Epithelial cell of esophagus (primary cell): ENCODE data around the gene SLC43A1.
"Not testable (repeated sequence)": the region's sequence is repeated elsewhere in the genome, so short reads cannot be mapped to it uniquely, and the experiment has no call there.

Experiments used
- DNase-seq: peaks from one replicate; pipeline ENCODE4 v3.0.0; 2010; ENCODE audit warnings: low read depth
- H3K4me3 ChIP-seq: 2 replicates; pipeline ENCODE4 v1.5.1; 2011; ENCODE audit warnings: mild to moderate bottlenecking, low read length, control low read depth
- CTCF ChIP-seq: IDR thresholded peaks from 2 replicates; pipeline ENCODE4 v1.5.1; 2011; ENCODE audit warnings: low read depth, mild to moderate bottlenecking, low read length, control low read depth, inconsistent platforms; ENCODE audit not compliant: insufficient read depth; ENCODE audit errors: missing control alignments

SLC43A1 gene

DNA sequence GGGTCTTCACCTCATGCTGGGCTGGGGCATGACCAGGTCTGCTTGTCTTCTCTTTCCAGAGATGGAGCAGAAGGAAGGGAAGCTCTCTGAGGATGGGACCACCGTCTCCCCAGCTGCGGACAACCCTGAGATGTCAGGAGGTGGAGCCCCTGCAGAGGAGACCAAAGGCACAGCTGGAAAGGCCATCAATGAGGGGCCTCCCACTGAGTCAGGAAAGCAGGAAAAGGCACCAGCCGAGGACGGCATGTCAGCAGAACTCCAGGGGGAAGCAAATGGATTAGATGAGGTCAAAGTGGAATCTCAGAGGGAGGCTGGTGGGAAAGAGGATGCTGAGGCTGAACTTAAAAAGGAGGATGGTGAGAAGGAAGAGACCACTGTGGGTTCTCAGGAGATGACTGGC is 27.1 kb upstream of the SLC43A1 start:
- no peak overlapping the region for H3K4me3 ChIP-seq
- no peak for DNase-seq
- TF ChIP-seq CTCF, result no peak

DNA sequence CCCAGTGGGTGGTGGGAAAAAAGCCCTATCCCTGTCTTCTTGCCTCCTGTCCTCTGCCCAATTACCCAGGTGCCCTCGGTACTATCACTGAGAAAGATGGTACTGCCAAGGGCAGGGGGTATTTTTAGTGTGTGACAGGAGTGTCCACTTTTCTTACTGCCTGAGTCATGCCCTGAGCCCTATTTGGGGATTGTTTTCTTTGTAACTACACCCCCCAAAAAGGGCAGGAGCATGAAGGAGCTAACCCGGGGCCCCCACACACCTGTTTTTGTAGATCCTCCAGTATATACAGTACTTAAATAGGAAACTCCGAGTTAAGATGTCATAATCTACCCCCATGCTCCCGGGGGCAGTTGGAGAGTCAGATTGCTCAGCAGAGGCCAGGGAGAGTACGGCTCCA is 25.7 kb upstream of the SLC43A1 start:
- H3K4me3 ChIP-seq, result no peak overlapping the region
- DNase-seq, result no peak
- TF ChIP-seq CTCF, result no peak

DNA sequence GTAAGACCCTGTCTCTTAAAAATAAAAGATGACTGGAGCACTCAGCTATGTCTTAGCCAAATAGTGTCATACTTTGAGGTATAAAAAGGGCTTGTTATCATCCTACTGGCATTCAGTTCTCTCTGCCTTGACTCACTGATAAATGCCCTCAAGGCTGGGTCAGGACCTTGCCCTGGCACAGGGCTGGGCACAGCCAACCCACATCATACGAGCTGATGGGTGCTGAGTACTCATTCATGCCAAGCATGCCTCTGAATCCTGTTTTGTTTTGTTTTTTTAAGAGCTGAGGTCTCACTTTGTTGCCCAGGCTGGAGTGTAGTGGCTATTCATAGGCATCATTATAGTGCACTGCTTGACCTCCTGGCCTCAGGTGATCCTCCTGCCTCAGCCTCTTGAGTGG is 23.8 kb upstream of the SLC43A1 start:
- DNase-seq, result peak; percentile 13
- no peak overlapping the region for H3K4me3 ChIP-seq
- no peak for TF ChIP-seq CTCF

- no peak within 1 kb of the TSS for H3K4me3 ChIP-seq
- TF ChIP-seq CTCF, result no peak
- DNase-seq, result no peak
Measured at GRCh38 chr11:57536947-57537619, 21.6 kb upstream of the SLC43A1 start, which contains the start of gene SMTNL1. Gene SMTNL1, plus strand, starts transcription at chr11:57537595. Its CDS starts 5,048 bp downstream, at chr11:57542643.

- DNase-seq, H3K4me3 ChIP-seq: not testable (repeated sequence)
Measured at GRCh38 chr11:57534449-57534848, 18.9 kb upstream of the SLC43A1 start.

GRCh38 chr11:57530596-57531507 is 15.3 kb upstream of the SLC43A1 start, which contains the start of gene TIMM10:
Gene TIMM10, minus strand, starts transcription at chr11:57530754. Its CDS starts 565 bp downstream, at chr11:57530189.
- DNase-seq, result peak; percentile 100
- peak within 1 kb of the TSS; percentile 99 for H3K4me3 ChIP-seq
- no peak for TF ChIP-seq CTCF

DNA sequence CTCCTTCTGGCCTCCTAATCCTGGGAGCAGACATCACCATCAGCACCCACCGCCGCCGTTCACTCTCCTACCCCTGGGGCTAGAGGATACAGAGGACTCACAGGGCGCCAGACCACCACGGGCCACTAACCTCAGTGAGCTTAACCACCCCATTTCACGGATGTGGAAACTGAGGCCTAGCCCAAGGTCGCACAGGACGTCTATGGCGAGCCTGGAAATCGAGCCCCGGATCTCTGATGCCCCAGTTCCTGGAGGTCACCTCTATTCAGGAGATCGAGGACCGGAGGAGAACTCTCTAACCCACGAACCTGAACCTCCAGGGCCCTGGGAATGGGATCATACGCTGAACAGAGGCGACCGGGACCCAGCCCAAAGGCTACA is 14.7 kb upstream of the SLC43A1 start:
- peak overlapping the region; percentile 99 for H3K4me3 ChIP-seq
- TF ChIP-seq CTCF, result no peak
- DNase-seq, result no peak
